HG02840 (cell line): ENCODE results near the gene MYO1A.
A peak's percentile ranks its signal among the peaks of the same experiment; 100 is the strongest.
"Not testable (repeated sequence)": the region's sequence is repeated elsewhere in the genome, so short reads cannot be mapped to it uniquely, and the experiment has no call there.

Experiments used
- ATAC-seq: cut with Tn5 transposase; IDR thresholded peaks from one replicate; pipeline ENCODE4 v1.9.1; 2021; ENCODE audit warnings: mild to moderate bottlenecking, moderate library complexity, moderate number of reproducible peaks; ENCODE audit not compliant: unreplicated experiment, low FRiP score

MYO1A gene

DNA sequence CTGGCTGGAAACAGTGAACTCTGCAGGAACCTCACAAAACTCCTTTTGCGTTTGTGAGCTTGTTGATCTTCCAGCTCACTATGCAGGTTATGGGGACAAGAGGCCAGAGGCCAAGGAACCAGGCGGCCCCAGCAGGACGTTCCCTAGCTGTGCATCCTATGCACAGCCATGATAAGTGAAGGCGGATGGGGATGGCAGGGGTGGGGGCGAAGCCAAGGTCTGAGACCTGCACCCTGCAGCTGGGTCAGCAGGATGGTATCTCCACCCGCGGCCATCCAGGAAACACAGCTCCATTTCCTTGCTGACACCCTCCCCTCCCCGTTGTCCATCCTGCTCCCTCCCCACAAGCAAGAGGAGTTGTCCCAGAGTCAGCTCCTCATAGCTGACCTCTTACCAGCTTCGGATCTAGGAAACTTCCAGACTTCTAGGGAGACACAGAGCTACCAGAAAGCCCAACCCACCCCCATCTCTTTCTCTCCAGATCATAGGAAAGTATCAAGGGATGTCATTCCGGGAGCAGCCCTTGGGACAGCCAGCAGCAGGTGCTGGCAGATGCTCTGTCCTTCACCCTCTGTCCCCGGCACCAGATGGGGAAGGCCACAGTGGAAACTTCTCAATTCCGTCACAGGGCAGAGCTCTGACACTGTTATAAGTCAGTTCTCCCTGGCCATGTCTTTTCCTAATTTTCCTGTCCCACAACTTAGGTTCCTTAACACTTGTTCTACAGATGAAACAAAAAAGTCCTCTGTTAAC is 53.0 kb downstream of the MYO1A start:
- no peak for ATAC-seq

DNA sequence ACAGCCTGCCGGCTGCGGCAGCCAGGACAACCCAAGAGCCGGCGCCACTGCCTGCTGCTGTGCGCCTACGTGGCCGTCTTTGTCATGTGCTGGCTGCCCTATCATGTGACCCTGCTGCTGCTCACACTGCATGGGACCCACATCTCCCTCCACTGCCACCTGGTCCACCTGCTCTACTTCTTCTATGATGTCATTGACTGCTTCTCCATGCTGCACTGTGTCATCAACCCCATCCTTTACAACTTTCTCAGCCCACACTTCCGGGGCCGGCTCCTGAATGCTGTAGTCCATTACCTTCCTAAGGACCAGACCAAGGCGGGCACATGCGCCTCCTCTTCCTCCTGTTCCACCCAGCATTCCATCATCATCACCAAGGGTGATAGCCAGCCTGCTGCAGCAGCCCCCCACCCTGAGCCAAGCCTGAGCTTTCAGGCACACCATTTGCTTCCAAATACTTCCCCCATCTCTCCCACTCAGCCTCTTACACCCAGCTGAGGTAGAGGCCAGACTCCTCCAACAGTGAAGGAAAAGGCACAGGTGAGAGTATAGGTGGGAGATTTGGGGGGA is 53.9 kb downstream of the MYO1A start:
- ATAC-seq: no peak

DNA sequence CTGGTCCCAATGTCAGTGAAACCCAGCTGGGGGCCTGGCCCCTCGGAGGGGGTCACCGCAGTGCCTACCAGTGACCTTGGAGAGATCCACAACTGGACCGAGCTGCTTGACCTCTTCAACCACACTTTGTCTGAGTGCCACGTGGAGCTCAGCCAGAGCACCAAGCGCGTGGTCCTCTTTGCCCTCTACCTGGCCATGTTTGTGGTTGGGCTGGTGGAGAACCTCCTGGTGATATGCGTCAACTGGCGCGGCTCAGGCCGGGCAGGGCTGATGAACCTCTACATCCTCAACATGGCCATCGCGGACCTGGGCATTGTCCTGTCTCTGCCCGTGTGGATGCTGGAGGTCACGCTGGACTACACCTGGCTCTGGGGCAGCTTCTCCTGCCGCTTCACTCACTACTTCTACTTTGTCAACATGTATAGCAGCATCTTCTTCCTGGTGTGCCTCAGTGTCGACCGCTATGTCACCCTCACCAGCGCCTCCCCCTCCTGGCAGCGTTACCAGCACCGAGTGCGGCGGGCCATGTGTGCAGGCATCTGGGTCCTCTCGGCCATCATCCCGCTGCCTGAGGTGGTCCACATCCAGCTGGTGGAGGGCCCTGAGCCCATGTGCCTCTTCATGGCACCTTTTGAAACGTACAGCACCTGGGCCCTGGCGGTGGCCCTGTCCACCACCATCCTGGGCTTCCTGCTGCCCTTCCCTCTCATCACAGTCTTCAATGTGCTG is 54.6 kb downstream of the MYO1A start:
- no peak for ATAC-seq

DNA sequence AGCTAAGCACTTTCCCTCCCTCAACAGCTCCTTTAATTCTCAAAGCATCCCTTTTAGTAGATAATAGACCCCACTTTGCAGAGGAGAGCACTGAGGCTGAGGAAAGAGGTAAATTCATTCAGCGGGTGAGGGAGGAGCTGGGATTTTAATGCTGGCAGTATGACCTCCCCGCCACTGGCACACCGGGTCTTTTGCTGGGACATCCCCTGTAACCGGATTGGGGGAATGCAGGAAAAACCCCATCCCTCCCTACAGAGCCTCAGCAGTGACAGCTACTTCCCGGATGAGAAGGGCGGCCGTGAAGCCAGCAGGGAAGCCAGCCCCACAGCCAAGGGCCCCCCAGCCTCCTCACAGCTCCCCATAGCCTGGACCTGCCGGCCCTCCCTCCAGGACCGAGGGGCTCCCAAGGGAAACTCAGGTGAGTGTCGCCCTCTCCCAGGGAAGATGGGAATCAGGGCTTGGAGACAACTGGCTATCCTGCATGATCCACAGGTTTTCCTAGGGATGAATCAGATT is 55.6 kb downstream of the MYO1A start:
- no peak for ATAC-seq

DNA sequence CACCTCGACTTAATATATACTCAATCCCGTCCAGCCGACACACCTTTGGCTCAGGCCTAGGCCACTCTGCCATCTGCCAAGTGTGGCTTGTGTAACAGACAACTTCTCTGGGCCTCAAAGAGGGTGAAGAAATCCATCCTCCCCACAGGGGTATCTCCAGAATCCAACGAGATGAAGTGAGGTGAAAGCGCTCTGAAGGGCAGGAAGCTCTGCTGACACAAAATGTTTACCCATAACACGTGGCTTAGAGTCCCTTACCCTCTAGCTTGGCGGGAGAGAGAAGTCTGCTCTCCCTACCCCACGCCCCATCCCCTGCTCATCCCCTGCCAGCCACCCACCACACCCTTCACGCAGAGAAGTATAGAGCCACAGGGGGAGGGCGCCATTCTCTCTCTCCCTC is 56.6 kb downstream of the MYO1A start:
- no peak for ATAC-seq

DNA sequence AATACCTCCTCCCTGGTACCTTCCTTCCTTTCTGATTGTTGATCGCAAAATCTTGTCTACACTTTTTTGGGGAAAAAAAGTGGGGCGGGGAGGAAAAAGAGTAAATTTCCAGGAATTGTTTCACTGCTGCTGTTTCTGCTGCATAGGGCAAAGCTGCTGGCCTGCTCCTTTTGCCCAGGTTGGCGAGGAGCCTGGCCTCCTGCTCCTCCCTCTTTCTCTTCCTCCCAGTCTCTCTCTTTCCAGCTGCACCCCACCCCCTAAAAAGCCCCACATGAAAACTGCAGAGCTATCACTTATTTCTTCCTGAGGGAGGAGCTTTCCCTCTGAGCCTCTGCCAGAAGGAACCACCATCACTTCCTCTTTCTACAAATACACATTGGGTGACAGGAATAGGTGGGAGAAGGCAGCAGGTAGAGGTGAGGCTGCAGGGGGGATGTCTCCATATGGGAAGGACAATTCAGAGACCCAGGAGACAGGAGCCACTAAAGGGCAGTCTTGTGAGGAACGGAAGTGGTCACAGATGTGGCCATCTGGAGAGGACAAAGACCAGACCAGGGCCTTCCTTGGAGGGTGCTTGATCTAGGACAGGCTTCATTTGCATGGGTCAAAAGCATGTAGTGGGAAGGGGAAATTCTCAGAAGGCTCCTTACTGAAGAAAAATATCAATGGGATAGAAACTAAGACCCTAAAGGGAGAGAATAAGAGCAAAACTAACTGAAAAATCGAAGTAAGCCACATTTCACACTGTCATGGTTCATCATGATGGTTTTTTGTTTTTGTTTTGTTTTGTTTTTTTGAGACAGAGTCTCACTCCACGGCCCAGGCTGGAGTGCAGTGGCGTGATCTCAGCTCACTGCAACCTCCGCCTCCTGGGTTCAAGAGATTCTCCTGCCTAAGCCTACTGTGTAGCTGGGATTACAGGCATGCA is 58.3 kb downstream of the MYO1A start:
- no peak for ATAC-seq

DNA sequence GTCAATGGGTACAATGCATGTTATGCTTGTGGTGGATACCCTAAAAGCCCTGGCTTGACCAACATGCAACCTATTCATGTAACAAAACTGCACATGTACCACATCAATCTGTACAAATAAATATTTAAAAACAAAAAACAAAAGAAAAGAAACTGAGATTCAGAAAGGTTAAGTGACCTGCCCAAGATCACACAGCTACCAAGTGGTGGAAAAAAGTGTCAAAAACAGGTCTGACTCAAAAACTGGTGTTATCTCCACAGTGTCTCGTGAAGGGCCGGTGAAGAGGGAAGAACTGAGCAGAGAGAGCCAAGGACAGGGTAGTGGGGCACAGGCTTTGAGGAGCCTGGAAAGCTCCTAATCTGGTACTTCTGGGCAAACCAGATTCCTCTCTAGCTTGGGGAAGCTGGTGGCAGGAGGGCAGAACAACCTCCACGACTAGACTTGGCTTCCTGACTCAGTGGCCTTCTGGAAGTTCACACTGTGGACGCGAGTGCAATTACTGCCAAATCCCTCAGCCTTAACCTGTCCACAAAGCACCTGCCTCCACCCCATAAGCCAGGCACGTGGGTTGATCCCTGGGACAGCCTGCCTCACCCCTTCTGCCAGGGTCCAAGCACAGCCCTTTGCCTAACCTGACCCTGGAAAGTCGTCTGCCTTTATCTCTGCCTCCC is 59.1 kb downstream of the MYO1A start:
- ATAC-seq: no peak

DNA sequence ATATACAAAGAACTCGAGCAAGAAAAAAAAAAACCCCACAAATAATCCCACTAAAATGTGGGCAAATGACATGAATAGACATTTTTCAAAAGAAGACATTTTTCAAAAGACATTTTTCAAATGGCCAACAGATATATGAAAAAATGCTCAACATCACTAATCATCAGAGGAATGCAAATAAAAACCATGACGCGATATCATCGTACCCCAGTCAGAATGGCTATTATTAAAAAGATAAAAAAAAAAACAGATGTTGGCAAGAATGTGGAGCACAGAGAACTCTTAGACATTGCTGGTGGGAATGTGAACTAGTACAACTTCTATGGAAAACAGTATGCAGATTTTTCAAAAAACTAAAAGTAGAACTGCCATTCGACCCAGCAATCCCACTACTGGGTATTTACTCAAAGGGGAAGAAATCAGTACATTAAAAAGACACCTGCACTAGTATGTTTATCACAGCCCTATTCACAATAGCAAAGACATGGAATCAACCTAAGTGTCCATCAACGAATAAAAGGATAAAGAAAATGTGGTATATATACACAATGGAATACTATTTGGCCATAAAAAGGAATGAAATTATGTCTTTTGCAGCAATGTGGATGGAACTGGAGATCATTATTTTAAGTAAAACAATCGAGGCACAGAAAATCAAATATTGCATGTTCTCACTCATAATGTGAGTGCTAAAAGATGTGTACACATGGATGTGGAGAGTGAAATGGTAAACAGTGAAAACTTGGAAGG is 59.9 kb downstream of the MYO1A start:
- no peak for ATAC-seq

DNA sequence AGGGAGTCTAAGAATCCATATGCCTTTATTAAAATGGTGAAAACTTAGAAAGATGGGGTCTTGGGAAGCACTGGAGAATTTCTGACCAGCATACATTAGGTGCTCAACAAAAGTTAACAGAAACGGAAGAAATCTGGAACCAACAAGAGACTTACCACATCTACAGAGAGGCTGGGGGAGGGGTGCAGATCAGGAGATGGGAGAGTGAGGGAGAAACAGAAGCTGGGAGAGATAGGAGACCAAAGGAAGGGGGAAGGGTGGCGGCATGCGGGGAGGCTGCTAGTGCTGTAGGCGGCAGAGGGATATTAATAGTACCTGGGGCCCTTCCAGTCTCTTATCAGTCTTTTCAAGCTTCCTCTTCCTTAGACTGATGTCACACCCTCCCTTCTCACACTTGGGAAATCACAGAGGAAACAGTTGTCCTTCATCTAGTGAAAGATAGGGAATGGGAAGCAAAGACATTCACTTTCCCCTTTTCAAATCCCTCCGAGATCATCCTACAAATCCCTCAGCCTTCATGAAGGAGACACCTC is 61.7 kb downstream of the MYO1A start:
- no peak for ATAC-seq

DNA sequence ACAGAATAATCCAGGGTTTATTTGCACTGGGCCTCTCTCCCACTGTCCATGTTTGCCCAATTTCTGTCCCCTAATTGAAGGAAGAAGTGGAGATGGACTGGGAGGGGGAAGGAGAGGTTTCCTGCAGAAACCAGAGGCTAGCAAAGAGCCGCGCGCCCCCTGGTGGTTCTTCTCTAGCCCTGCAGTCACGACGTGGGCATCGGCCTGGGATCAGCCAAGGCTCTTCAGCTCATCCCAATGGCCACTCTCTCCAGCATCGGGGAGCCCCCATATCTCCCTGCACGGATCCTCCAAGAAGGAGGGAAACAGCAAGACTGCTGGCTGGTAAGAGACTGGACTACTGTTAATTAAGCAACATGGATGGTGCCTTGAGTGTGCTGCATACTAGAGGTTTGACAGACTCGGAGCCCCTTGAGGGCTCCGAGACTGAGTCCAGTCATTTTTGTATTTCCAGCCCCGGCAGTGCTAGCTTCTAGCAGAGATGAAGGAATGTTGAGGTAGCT is 62.3 kb downstream of the MYO1A start:
- ATAC-seq: peak; percentile 57

DNA sequence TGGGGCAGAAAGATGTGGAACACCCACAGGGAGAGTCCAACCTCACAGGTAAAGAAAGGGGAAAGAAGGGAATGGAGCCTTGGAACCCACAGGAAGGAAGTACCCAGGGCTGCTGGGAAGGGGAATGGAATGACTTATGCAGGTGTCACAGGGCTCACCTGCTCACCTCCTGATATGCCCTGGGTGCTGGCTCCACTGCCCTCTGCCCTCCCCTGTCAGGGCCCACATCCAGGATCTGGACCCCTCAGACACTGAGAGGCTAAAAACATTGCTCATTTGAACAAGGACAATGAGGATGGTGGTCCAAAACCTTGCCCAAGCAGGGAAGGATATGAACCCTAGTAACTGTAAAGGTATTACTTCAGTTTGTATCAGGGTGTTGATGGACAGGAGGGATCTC is 62.9 kb downstream of the MYO1A start:
- ATAC-seq: no peak

DNA sequence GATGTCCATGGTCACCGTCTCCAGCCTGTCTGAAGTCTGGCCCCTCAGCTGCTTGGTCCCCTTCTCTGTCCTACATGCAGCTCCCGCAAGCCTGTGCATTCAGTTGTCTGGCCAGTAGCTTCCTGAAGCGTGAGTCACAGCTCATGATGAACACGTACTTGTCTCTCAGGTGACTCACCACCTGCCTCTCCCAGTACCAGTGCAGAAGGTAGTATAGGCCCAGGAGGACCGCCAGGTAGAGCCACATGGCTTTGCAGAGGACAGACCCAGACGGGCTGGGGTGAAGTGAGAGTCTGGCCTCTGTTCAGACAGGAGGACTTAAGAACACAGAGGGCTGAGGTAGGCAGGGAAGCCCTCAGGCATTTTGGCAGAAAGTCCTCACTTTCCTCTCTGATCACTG is 64.2 kb downstream of the MYO1A start:
- not testable (repeated sequence) for ATAC-seq

DNA sequence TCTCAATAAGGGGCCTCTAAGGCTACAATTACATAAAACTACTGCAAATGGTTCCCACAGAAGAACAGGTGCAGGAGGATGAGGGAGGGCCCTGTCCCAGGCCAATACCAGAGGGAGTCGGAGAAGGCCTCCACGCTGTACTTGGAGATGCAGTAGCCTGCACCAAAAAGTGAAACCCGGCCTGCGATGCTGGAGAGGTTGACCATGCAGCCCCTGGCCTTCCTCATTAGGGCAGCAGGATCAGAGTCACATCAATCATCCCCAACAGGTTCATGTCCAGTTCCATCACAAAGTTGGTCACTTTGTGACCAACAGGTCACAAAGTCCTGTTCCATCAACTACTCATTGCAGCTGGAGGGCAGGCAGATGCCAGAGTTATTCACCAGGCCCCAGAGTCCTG is 66.5 kb downstream of the MYO1A start:
- no peak for ATAC-seq

DNA sequence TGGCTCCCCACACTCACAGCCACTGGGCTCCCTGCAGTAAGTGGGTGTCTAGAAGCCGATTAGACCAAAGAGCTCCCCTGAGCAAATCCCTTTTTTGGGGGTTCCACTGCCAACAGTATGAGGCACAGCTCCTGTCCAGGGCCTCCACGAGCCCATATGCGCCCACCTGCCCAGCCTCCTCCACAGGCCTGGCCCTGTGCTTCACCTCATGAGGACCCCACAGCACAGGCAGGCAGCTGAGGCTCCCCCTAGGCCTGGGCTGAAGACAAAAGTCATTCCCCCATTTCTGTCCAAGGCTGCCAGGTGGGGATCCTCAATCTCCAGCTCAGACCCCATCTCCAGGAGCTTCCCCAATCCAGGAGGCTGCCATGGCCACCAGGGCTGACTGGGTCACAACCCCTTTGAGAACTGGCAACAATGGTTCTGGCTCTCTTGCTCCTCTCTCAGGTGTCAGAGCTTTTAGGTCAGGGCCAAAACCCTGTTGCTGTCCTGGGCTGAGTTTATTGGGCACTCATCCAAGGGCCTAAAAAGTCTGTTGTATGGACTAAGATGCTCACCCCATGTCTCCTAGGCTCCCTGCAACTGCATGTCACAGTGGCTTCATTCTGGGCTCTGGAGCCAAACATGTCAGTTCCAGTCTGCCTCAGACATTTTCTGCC is 67.2 kb downstream of the MYO1A start:
- not testable (repeated sequence) for ATAC-seq

DNA sequence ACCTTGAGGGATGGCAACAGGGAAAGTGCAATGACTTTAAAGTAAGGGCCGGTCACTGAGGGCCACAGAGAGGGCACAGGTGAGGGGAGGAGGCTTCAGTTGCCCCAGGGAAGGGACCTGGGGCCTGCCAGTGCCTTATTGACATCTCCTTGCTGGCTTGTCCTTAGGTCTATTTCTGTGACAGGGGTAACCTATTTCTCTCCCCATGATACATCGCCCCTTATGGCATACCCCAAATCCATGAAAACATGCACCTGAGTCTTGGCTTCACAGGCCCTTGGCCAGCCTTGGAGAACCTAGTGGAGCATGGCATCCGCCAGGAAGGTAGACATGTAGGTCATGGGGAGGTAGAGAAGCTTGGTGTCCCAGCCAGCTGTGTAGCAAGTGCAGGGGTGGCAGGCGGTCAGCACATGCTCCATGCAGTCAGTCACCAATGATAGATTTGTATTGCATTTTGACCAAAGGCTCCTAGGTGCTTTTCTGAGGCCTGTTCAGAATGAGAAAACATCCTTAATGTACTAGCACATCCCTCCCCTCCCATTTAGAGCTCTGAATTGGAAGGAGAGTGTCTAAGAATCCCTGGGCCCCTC is 68.9 kb downstream of the MYO1A start:
- ATAC-seq: no peak

DNA sequence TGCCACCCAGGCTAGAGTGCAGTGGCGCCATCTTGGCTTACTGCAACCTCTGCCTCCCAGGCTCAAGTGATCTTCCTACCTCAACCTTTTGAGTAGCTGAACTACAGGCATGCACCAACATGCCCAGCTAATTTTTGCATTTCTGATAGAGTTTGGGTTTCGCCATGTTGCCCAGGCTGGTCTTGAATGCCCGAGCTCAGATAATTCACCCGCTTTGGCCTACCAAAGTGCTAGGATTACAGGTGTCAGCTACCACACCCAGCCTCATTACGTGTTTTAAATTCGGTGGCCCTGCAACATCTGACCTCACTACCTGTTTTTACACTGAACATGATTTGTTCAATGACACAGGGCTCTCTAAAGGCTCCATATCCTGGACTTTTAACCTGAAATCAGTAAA is 69.7 kb downstream of the MYO1A start:
- no peak for ATAC-seq

DNA sequence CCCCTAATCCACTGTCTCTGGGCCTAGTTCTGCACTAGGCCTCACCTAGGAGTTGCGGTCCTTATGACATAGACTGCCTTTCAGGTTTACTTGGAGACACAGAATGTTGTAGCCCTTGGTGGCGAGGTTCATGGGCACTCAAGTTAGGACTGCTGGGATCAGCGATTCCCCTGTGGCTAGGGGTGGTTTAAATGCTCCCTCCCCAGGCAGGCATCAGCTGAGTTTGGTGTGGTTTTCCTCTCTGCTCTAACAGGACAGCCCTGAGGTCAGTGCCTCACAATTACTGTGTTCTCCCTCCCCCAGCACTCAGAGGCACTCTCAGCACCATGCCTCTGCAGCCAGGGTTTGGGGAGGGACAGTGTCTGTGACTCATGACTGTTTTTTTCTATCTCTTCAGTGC is 70.3 kb downstream of the MYO1A start:
- ATAC-seq: no peak
